ENCODE results near the gene COL4A3.

GRCh38 chr2:227163485-227163997, 883 bp upstream of the COL4A3 start:
- no peak for TF ChIP-seq CTCF (IDR thresholded peaks at IDR 0.05)
- TF ChIP-seq POLR2A (IDR thresholded peaks at IDR 0.05) = no peak

All from stomach (tissue), 4 donors.